GM18505 (cell line): ENCODE data around the gene DCAF10.
A peak's percentile ranks its signal among the peaks of the same experiment; 100 is the strongest.
"Not testable (repeated sequence)": the region's sequence is repeated elsewhere in the genome, so short reads cannot be mapped to it uniquely, and the experiment has no call there.

Experiments
- ATAC-seq: cut with Tn5 transposase; IDR thresholded peaks from one replicate; pipeline ENCODE4 v1.9.1; 2021; ENCODE audit not compliant: unreplicated experiment
- POLR2A ChIP-seq: IDR thresholded peaks from 4 replicates; pipeline ENCODE4 v1.6.1; 2011; ENCODE audit warnings: borderline replicate concordance; ENCODE audit not compliant: insufficient read depth, insufficient read length; ENCODE audit errors: extremely low read depth

The DCAF10 gene

GRCh38 chr9:37903647-37904444, 103.2 kb downstream of the DCAF10 start, which contains the start of gene SLC25A51:
Gene SLC25A51 (minus strand): TSS chr9:37904127. CDS start chr9:37888550, 15,577 bp downstream.
- ATAC-seq: peak; percentile 84
- TF ChIP-seq POLR2A: peak; percentile 81

GRCh38 chr9:37904445-37905130, 104.0 kb downstream of the DCAF10 start:
- no peak for TF ChIP-seq POLR2A
- ATAC-seq: no peak

GRCh38 chr9:37905131-37905505, 104.5 kb downstream of the DCAF10 start:
- no peak for ATAC-seq
- TF ChIP-seq POLR2A: no peak

- no peak for ATAC-seq
- TF ChIP-seq POLR2A: no peak
Observed at GRCh38 chr9:37905776-37906175, 105.2 kb downstream of the DCAF10 start.

- no peak for TF ChIP-seq POLR2A
- ATAC-seq: no peak
Observed at GRCh38 chr9:37906312-37907239, 106.0 kb downstream of the DCAF10 start.

- no peak for TF ChIP-seq POLR2A
- ATAC-seq: no peak
Observed at GRCh38 chr9:37908283-37908682, 107.7 kb downstream of the DCAF10 start.

- TF ChIP-seq POLR2A: no peak
- no peak for ATAC-seq
Observed at GRCh38 chr9:37908698-37909186, 108.1 kb downstream of the DCAF10 start.

- TF ChIP-seq POLR2A: no peak
- no peak for ATAC-seq
Observed at GRCh38 chr9:37909326-37909725, 108.7 kb downstream of the DCAF10 start.

GRCh38 chr9:37909836-37910235, 109.2 kb downstream of the DCAF10 start:
- not testable (repeated sequence) for ATAC-seq

- no peak for ATAC-seq
- no peak for TF ChIP-seq POLR2A
Observed at GRCh38 chr9:37910271-37910670, 109.7 kb downstream of the DCAF10 start.

- no peak for ATAC-seq
- no peak for TF ChIP-seq POLR2A
Observed at GRCh38 chr9:37911271-37911681, 110.7 kb downstream of the DCAF10 start.

- no peak for TF ChIP-seq POLR2A
- ATAC-seq: peak; percentile 79
Observed at GRCh38 chr9:37913480-37914153, 113.0 kb downstream of the DCAF10 start.
